HG03442 (cell line): ENCODE data around the gene HS3ST3B1.

Source experiments
- ATAC-seq: cut with Tn5 transposase; IDR thresholded peaks from one replicate; pipeline ENCODE4 v1.9.1; 2021; ENCODE audit warnings: mild to moderate bottlenecking, moderate library complexity; ENCODE audit not compliant: unreplicated experiment

The HS3ST3B1 gene

DNA sequence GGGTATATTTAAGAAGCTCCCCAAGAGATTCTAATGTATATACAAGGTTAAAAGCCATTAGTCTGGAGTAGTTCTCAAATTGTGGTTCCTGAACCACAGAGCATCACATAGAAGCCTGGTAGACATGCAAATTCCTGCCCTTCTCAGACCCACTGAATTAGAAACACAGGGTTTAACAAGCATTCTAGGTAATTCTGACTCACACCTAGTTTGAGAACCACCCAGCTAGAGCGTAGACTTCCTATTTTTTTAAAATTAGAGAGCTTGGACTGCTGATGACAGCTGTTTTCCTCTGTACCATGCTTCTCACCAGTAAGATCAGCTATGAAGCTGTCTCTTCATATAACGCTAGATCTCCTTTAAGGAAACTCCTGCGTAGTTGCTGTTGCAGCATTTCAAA is 50.6 kb downstream of the HS3ST3B1 start:
- peak; percentile 97 for ATAC-seq

DNA sequence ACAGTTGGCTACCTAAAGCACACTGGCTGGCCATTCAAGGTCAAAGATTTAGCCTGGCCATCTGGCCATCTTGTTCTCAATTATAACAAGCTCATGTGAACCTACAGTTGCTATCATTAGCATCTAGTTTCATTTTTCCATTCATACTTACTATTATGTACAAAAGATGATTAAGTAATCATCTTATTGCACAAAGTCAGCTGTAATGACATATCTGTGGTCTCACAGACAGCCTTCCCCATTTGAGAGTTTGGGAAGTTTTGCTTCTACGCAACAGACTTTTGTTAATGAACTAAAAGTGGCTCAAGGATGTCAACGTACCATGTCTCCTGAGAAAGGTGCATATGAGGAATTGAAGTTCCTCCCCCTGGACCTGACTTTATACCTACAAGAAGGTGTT is 51.3 kb downstream of the HS3ST3B1 start:
- no peak for ATAC-seq

DNA sequence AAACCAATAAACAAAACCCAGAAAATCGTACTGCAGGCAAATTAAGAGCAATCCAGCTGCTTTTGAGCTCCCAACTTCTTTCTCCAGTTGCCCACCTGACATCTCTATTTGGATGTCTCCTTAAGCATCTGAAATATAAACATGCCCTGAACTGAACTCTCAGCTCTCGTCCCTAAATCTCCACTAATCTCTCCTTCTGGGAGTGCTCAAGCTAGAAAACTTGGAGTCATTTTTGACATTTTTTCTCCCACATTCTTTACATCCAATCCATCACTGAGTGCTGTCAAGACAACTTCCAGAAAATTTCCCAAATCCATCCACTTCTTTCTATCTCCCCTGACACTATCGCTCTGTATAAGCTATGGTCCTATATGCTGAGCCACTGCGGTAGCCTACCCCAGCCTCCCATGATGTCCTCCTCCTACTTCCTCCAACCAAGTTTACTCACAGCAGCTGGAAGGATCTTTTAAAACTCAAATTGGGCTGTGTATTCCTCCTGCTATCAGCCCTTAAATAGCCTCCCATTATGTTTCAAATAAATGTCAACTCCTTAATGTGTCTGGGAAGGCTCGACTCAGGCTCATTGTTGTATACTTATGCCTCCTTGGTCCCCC is 53.1 kb downstream of the HS3ST3B1 start:
- ATAC-seq, result no peak

DNA sequence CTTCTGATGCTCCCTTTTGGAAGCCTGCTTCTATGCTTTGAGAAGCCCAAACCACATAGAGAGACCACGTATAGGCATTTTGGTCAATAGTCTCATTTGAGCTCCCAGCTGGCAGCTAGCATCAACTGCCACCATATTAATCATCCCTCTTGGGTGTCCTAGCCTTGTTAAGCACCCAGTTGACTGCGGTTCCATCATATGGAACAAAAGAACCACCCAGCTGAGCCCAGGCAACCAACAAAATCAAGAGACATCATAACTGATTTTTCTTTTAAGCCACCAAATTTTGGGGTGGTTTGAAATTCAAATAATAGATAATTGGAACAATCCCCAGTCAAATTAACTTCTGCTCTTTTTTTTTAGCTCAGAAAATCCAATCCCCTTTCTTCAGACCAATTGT is 53.9 kb downstream of the HS3ST3B1 start:
- ATAC-seq, result no peak

DNA sequence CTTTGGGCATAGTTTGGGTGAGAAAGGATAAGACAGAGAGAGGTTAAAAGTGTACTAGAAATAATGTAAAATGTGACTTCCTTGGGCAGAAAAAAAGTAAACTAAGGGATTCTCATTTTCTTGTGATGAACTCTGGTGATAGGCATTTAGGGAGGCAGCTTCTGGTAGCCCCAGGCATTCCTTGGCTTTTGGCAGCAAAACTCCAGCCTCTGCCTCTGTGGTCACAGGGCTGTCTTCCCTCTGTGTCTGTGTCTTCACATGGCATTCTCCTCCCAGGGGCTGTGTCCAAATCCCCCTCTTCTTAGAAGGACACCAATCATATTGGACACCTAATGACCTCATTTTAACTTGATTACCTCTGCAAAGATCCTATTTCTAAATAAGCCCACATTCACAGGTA is 54.7 kb downstream of the HS3ST3B1 start:
- no peak for ATAC-seq

DNA sequence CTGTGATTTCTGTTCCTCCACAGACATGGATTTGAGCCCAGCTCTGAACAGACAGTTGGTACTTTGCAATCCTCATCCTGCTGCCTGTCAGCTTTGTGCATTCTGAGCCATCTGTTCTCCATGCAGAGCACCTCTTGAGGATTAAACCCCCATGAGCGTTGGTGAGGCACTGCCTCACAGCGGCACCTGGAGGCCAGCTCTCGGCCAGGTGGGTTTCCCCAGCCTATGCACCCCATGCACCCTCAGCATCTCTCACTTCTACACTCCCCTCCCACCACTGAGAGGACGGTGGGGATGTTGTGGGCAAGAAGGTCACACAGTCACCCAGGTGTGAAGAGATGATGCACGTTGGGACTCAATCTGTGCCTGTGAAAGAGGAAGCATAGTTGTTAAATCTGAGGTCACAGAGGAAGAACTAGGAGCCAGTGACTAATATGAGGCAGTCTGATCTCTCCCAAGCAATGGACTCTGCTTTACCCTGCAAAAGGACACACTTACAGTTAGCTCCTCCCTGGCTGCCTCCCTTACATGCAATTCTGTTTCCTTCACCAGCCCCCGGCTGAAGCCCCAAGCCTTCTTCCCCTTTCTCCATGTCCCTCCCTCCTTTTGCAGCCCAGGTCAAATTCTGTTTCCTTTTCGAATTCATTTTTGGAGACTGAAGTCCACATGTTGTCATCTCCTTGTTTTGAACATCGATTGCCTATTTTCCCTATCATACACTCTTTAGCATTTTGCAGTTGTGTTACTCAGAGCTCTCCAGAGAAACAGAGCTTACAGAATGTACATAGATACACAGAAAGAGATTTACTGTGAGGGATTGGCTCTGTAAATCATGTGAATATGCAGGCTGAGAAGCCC is 58.5 kb downstream of the HS3ST3B1 start:
- ATAC-seq, result peak; percentile 98

DNA sequence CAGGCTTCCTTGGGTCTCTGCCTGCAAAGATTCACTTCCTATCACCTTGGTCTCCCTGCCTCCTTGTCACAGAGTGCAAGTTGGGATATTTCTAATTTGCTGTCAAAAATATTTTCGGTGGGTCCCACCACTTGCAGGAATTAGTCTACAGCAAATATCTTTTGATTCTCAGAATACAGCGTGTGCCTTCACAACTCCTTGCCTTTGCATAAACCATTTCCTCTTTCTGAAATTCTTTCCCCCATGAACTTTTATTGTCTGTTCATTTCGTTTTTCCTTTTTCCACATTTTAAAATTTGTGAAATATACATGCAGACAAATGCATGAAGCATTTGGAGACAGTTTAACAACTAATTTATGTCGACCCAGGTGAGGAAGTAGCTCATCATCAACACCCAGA is 60.0 kb downstream of the HS3ST3B1 start:
- ATAC-seq, result no peak

DNA sequence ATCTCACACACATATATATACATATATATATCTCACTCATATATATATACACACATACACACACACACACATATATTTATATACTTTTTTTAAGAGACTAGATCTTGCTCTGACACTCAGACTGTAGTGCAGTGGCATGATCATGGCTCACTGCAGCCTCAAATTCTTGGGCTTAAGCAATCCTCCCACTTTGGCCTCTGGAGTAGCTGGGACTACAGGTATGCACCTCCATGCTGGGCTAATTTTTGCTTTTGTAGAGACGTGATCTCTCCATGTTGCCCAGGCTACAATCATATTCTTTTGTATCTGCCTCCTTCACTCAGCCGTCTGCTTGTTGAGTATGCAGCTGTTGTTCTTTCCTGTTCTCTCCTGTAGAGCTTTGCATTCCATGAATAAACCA is 60.6 kb downstream of the HS3ST3B1 start:
- ATAC-seq, result no peak

DNA sequence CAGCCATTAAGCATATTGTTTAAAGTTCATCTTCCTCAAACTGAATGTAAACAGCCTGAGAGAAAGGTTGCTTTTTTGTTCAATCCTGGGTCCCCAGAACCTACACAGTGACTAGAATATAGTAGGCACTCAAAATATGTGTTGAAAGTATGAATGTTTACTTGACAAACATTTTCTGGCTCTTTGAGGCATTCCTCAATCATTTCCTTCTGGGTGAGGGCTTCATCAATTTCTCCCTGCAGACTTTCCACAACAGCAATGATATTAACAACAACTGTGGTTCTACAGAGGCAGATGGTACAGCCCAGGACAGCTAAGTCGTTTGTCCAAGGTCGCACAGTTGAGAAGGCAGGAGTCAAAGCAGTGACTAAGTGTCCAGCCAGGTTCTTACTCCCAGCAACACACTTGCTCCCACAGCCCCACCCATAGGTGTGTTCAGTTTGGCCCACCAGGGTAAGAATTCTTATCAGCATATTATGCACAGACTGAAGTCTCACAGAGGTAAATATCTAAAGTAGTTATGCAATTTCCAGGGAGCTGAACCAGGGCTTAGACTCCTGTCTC is 61.1 kb downstream of the HS3ST3B1 start:
- no peak for ATAC-seq

DNA sequence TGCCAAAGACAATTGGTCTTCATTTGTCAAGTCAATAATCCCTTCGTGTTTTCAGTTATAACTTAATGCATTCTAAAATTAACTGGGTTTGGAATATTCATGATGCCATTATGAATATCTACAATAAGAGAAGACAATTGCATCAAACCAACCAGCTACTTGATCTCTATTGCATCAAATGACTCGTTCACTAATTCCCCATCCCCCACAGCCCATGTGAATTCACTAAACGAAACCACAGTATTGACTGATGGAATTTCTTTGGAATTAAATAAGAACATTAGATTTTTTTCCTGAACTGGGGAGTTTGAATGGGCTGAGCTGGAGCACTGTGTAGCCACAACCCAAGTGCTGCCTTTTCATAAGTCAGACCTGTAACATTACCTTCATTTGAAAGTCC is 65.3 kb downstream of the HS3ST3B1 start:
- no peak for ATAC-seq

DNA sequence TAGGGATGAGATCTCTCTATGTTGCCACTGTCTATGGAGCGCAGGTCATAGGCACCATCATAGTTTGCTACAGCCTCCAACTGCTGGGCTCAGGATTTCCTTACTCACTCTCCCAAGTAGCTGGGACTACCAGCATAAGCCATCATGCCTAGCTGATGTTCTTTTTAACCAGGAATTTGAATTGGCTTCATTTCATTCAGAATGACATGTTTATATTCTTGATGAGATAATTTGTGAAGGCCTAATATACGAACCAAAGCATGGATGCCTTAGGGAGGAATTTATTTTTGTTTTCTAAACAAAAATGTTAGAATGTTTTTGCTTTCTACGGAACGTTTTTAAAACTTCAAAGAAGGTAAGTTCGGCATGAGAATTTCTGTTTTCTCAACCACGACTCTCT is 71.6 kb downstream of the HS3ST3B1 start:
- ATAC-seq, result no peak

DNA sequence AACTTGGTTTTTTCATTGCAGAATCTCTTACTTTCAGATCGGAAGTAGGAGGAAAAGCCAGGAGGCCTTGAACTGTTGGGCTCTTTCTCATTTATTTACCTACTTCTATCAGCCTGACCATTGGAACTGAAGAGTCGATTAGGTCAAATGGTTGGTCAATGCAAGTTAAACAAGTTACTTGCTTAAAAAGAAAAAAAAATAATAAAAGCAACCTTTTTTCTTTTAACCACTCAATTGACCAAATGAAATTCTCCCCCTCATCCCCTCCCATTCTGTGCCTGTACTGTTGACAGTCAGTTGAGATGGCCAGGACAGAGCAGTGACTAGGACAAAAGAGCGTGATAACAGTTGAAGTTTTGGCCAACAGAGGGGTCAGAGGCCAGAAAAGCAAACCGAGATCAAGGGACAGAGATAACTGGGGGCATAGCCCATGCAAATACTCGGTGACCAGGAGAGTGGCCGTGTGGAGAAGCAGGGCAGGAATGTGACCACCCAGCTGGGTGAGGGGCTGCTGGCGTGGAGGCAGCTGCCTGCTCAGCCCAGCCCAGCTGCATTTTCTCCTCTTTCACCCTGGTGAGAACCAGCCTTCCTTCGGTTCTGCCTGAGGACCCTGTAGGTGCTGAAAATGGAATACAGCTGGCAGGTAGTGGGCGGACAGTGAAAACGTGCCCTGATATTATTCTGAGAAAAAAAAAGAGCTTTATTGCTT is 72.2 kb downstream of the HS3ST3B1 start:
- ATAC-seq, result no peak

DNA sequence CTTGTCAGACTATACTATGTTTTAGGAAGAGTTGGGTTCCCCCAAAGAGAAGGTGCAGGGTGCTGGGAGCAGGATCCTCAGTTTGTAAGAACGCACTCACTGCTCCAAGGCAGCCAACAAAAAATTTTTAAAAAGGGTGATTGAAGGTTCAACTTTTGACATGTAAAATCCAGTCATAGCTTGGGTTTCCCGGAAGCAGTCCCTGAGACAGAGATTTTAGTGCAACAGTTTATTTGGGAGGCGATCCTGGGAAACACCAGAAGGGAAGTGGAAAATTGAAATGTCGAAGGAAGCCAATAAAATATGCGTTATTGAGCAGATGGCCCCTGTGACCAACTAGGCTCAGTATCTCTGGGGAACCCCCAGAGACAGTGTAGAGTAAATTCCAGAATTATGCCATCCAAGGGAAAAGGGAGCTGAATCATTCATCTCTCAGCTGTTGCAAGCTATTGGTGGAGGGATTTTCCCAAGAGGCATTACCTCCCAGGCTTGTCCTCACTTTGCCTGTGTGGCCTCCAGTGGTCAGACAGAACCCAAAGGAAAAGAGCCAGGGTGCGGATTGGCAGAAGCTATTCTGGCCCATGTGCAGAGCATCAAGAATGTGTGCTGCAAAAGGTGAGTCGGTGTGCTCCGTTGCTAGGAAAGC is 72.9 kb downstream of the HS3ST3B1 start:
- ATAC-seq, result no peak

DNA sequence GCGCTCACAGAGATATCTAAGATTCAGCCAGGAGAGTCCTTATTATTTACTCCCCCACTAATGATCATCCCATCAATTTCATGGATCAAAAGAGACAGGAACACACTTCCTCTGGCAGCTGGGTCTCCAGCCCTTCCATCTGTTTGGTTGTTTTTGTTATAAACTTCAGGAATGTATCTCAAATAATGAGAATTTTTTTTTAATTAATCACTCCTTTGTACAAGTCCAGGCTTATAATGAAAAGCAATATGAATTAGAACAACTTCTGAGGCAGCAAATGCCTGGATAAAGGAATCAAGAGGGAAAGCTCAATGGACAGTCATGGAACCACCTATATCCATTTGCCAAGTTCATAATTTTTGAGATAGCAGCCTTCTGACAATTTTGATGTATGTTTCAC is 73.4 kb downstream of the HS3ST3B1 start:
- no peak for ATAC-seq

DNA sequence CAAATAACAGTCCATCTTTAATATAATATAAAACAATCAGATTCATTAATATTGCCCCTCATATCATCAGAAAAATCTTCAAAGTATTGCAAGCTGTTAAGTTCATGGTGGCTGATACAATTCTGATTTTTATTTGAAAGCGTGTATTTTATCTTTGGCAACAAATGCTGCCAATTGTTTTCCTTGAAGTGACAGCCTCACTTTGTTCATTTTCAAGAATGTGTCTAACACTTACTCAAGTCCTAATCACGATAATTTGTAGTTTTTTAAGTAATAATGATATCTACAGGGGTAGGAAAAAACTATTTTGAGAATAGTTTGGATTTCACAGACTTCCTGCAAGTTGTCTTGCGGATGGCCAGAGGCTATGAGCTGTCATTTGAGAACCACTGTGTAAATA is 75.8 kb downstream of the HS3ST3B1 start:
- no peak for ATAC-seq

DNA sequence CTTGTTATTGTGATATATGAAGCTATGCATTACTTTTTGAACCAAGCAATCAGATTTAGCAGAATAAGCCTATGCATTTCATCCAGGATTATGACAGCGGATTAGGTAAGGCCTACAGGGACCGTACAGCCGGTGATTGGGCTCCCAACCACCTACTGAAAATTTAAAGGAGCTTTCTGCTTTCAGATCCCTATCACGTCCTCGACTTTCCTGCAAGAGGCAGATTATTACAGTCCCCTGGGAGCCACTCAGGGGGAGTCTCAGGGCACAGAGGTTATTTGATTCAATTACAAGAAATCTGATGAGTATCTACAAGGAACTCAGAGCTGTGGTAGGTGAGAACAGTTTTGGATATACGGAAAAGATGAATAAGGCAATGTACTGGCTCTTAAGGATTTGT is 80.7 kb downstream of the HS3ST3B1 start:
- ATAC-seq, result no peak

DNA sequence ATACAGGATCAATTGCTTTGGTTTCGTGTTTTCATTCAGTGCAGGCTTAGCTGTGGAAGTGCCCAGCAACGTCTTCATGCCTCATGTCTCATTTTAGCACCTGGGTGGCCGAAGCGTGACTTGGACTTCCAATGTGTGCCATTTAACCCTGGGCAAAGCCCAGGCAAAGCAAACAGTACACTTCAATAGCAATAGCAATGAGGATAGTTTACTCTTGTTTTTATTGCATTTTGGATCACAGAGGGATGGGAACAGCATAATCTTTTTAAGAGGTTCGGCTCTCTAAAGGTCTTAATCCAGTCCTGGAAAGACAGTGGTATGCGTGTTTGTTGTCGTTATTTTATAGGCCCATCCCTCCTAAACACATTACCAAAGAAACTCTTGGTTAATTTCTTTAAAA is 86.2 kb downstream of the HS3ST3B1 start:
- no peak for ATAC-seq

DNA sequence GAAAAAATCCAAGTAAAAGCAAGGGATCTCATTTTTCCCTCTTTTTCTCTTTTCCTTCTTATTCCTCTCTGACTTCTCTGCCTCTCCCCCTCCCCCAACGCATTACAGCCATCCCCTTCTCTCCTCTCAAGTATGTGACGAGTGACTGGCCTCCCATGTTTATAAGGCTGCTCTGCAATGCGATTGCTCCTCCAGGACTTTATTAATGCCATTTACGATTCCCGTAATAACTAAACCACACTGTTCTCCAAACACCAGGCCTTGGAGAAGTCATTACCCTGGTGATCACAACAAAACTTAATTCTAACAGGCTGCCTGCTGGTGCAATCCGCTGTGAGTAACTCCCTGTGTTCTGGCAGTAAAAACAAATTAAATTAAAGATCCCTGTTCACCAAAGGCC is 88.8 kb downstream of the HS3ST3B1 start:
- no peak for ATAC-seq

DNA sequence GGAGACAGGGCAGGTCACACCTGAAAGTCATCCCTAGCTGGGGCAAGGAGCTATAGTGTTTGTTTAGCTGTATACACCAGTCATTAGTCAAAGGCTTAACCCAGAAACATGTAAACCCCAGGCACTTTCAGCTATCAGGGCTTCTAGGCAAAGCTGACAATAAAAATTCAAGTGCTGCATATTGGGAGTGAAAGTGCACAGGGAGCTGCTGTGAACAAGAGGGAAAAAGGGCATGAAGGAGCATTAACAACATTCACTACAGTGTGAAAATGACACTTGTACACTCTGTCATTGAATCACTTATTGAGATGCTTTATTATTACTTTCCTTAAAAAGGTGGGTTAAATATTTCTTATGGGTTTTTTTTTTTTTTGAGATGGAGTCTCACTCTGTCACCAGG is 92.8 kb downstream of the HS3ST3B1 start:
- ATAC-seq, result no peak

DNA sequence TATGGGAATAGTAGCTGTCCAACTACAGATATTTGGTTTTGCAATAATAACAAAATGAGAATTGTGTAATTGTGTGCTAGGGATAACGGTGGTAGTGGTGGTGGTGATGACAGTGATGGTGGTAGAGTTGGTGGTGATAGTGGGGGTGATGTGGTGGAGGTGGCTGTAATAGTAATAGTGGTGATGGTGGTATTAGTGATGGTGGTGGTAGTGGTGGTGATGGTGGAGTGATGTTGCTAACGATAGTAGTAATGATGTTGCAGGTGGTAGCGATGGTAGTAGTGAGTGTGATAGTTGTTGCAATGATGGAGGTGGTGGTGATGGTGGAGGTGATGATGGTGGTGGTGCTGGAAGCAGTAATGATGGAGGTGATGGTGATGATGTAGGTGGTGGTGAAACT is 94.4 kb downstream of the HS3ST3B1 start:
- no peak for ATAC-seq

DNA sequence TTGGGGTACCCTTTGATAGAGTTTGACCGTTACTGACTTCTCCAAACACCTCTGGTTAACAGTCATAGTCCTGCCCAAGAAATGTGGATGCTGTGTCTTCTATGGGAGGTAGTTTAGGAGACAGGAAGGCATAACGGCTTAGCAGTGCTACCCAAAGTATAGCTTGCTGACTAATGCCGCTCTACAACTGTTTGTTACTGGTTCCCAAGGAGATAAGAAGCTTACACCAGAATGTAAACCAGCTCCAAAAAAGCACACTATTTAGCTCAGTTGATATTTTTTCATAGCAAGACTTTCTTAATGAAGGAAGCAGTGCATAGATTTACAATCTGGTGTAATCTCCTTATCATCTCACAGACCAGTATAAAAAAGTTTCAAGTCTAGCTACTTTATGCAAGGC is 95.7 kb downstream of the HS3ST3B1 start:
- no peak for ATAC-seq
